GM12878 (cell line): ENCODE measurements around the gene NAV3. TPM values are rescaled to one million over a fixed set of nuclear protein-coding genes. Genes with fewer than 3 reads are reported as not detected.

Source experiments
- ATAC-seq: fragments of 200-7000 bp; cut with Tn5 transposase; 3 replicates; pipeline ENCODE4 v1.9.1; 2020; ENCODE audit warnings: mild to moderate bottlenecking, moderate library complexity
- BruUV-seq: library from RNA; stranded (reverse); fragments of 400-500 nt; replicated peaks from 2 replicates; lab custom pipeline; 2021; lab: Mats Ljungman, UMichigan
- CTCF ChIA-PET: fragments of 300-600 bp; sonication (Branson Sonifier 250); formaldehyde crosslinking; extraction: SDS; loops from one replicate; lab custom pipeline; 2021; ENCODE audit warnings: inconsistent platforms; lab: Yijun Ruan, JAX
- POLR2A ChIA-PET: fragments of 350-600 bp; formaldehyde crosslinking; extraction: SDS; loops from one replicate; lab custom pipeline; 2021; ENCODE audit warnings: inconsistent platforms; lab: Charles Lee
- RAD21 ChIA-PET: fragments of 300-600 bp; sonication (Branson Sonifier 250); formaldehyde crosslinking; loops from one replicate; lab custom pipeline; 2023; ENCODE audit warnings: antibody characterized with exemption; ENCODE audit not compliant: unreplicated experiment; lab: Charles Lee
- SMC1A ChIA-PET: fragments of 300-600 bp; sonication (Branson Sonifier 250); formaldehyde crosslinking; loops from one replicate; lab custom pipeline; 2023; ENCODE audit not compliant: unreplicated experiment, uncharacterized antibody; lab: Charles Lee
- DNase-seq: peaks from one replicate; pipeline ENCODE4 v3.0.0-alpha.2; 2011; ENCODE audit warnings: low read depth, low spot score
- FAIRE-seq: peaks from 3 replicates; lab custom pipeline; 2011; peaks lifted over from hg19 to GRCh38; lab: Jason Lieb, UNC
- H2AFZ ChIP-seq: 2 replicates; pipeline ENCODE4 v1.6.0; 2011; ENCODE audit warnings: low read depth, low read length, control low read depth; ENCODE audit not compliant: control insufficient read depth
- H3K27ac ChIP-seq: 2 replicates; pipeline ENCODE4 v1.5.1; 2011; ENCODE audit warnings: control low read depth; ENCODE audit not compliant: control insufficient read depth, insufficient read depth
- H3K27me3 ChIP-seq, 2 experiments: replicated peaks in 1 of 2; 2 replicates each; pipeline versions ENCODE4 v1.6.0 to v1.6.1; 2011; ENCODE audit warnings: low read length in 1 of 2; ENCODE audit not compliant: control insufficient read depth in 2 of 2, insufficient read depth in 2 of 2
- H3K36me3 ChIP-seq, 2 experiments: 2 replicates each; pipeline ENCODE4 v1.5.1; 2011; ENCODE audit warnings: low read length in 1 of 2; ENCODE audit not compliant: control insufficient read depth in 2 of 2, insufficient read depth in 2 of 2
- H3K4me1 ChIP-seq: 2 replicates; pipeline ENCODE4 v1.6.1; 2011; ENCODE audit warnings: mild to moderate bottlenecking, low read length, moderate library complexity, mixed read lengths; ENCODE audit not compliant: control insufficient read depth, insufficient read depth
- H3K4me2 ChIP-seq: 2 replicates; pipeline ENCODE4 v1.6.0; 2011; ENCODE audit warnings: control low read depth; ENCODE audit not compliant: control insufficient read depth, insufficient read depth
- H3K4me3 ChIP-seq: fragments of 200-600 bp; sonication (generic); 2 replicates; pipeline ENCODE4 v1.5.1; 2016
- H3K79me2 ChIP-seq: 2 replicates; pipeline ENCODE4 v1.6.0; 2011; ENCODE audit warnings: low read length; ENCODE audit not compliant: control insufficient read depth, insufficient read depth
- H3K9ac ChIP-seq: 2 replicates; pipeline ENCODE4 v1.8.0; 2011; ENCODE audit warnings: low read length, control low read depth, mixed read lengths; ENCODE audit not compliant: control insufficient read depth, insufficient read depth
- H3K9me3 ChIP-seq: replicated peaks from 3 replicates; pipeline ENCODE4 v1.5.1; 2011; ENCODE audit warnings: mild to moderate bottlenecking, low read length; ENCODE audit not compliant: control insufficient read depth, insufficient read depth
- H4K20me1 ChIP-seq: 2 replicates; pipeline ENCODE4 v1.6.0; 2011; ENCODE audit not compliant: control insufficient read depth, insufficient read depth
- BMI1 ChIP-seq: fragments of 450-650 bp; IDR thresholded peaks from 2 replicates; pipeline ENCODE4 v1.6.1; 2016; ENCODE audit warnings: mild to moderate bottlenecking, moderate library complexity, borderline replicate concordance
- EGR1 ChIP-seq, 2 experiments: IDR thresholded peaks; 1 replicate in 1 of 2; 2 replicates in 1 of 2; pipeline ENCODE4 v1.6.1; 2011 to 2012; ENCODE audit warnings: low read depth in 2 of 2, low read length in 2 of 2, borderline replicate concordance in 1 of 2, mild to moderate bottlenecking in 1 of 2, moderate library complexity in 1 of 2
- ESRRA ChIP-seq: IDR thresholded peaks from 2 replicates; pipeline ENCODE4 v1.6.1; 2012; ENCODE audit warnings: mild to moderate bottlenecking, low read length, improper control_type of control experiment
- HDGF ChIP-seq: fragments of 450-650 bp; IDR thresholded peaks from 2 replicates; pipeline ENCODE4 v1.6.1; 2016; ENCODE audit warnings: antibody characterized with exemption
- RAD21 ChIP-seq: IDR thresholded peaks from 2 replicates; pipeline ENCODE4 v1.6.1; 2011; ENCODE audit warnings: mild to moderate bottlenecking, low read depth, low read length, moderate library complexity; ENCODE audit not compliant: insufficient read depth
- RCOR1 ChIP-seq: conservative IDR thresholded peaks from 2 replicates; pipeline ENCODE4 v1.6.1; 2012; ENCODE audit warnings: low read depth, low read length, improper control_type of control experiment
- SMAD1 ChIP-seq: fragments of 450-650 bp; IDR thresholded peaks from 2 replicates; pipeline ENCODE4 v1.6.1; 2018; ENCODE audit warnings: mild to moderate bottlenecking, low read depth; ENCODE audit not compliant: partially characterized antibody
- SMC3 ChIP-seq: IDR thresholded peaks from 2 replicates; pipeline ENCODE4 v1.6.1; 2011; ENCODE audit warnings: low read length, improper control_type of control experiment, borderline replicate concordance
- SUZ12 ChIP-seq: fragments of 200-600 bp; sonication (generic); IDR thresholded peaks from one replicate; pipeline ENCODE4 v1.6.1; 2018; ENCODE audit warnings: antibody characterized with exemption, mild to moderate bottlenecking; ENCODE audit not compliant: unreplicated experiment
- WGBS: methylation state at CpG from one replicate; pipeline ENCODE4 v1.1.6; 2016; ENCODE audit warnings: low lambda C conversion rate; ENCODE audit not compliant: insufficient replicate concordance, insufficient coverage; ENCODE audit errors: missing lambda C conversion rate; 5-methylcytosine and 5-hydroxymethylcytosine counted together
- in situ Hi-C: fragments of 300-500 bp; cut with MboI; formaldehyde crosslinking; loops from 9 replicates; pipeline ENCODE4 v1.14.3; 2018; ENCODE audit warnings: mixed read lengths
- intact Hi-C: fragments of 100-400 bp; cut with micrococcal nuclease; formaldehyde crosslinking; loops from one replicate; pipeline ENCODE4 v1.14.2; 2022; ENCODE audit not compliant: unreplicated experiment
- polyA plus RNA-seq, 11 experiments: library from polyadenylated mRNA; depleted of rRNA in 4 of 11; unstranded in 6 of 11; stranded (reverse) in 5 of 11; fragments of >200 nt; fragmentation: Nextera tagmentation in 4 of 11; fragmentation: Illumina TruSeq in 1 of 11; extraction: Ambion mirVana in 4 of 11; extraction: Trizol in 1 of 11; gene quantifications; 1 replicate in 1 of 11; 2 replicates in 10 of 11; pipeline versions ENCODE4 v1.2.1 to v1.2.3, GENCODE V29; 2011 to 2016; ENCODE audit warnings: inconsistent platforms in 2 of 11, missing spikeins in 2 of 11, low read depth in 1 of 11
- total RNA-seq, 4 experiments: library from RNA; depleted of rRNA in 3 of 4; stranded (reverse); fragments of >200 nt in 3 of 4; fragmentation: Illumina TruSeq in 1 of 4; extraction: Trizol in 1 of 4; gene quantifications; 2 replicates each; pipeline versions ENCODE4 v1.2.1 to v1.2.3, GENCODE V29; 2013 to 2021
- TF ChIP-seq, protein P1 (sequence below), 3 experiments: IDR thresholded peaks in 2 of 3; conservative IDR thresholded peaks in 1 of 3; 2 replicates each; pipeline ENCODE4 v1.5.1; 2011; ENCODE audit warnings: low read depth in 3 of 3, low read length in 3 of 3, mild to moderate bottlenecking in 3 of 3, control low read depth in 2 of 3, moderate library complexity in 2 of 3, inconsistent platforms in 1 of 3, mixed read lengths in 1 of 3; ENCODE audit not compliant: control insufficient read depth in 2 of 3, insufficient read depth in 1 of 3; ENCODE audit errors: extremely low read depth in 1 of 3

Gene NAV3
- total and polyA plus RNA-seq, 10 of the 15 experiments (the other 5 are each of a cell fraction or from before 2014, with no cell fraction given) = 0.05 to 0.51 (median 0.22) TPM; not detected in 1

DNA sequence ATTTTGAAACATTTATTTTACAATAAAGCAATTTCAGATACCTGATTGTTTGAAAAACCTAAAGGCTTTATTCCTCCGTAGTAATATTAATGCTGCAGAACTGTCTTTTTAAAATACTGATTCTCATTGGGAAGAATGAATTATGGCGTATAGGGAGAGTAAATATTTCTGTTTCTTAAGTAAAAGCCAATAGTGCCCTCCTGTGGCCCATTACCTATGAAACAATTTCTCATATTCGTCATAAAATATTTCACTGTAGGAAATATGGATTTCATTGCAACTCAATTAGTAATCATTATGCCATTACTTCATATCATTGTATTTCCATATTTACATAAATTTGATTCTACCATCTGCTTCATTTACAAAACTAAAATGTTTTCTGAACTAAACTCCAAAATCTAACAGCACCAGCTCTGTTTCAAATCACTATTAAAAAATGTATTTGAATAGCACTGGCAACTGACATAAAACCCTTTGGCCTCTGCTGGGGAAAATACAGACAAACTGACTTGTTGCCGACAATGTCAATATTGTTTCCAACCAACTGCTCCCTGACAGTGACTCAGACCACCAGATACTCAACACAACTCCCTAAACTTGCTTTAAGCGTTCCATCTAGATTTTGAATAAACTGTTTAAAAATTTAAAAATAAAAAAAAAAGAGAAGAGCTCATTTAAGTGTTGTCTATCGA, 290.3 kb downstream of the NAV3 start:
- no peak for DNase-seq
- in situ Hi-C loops = loop anchor here (5.0 kb wide), 1 partner anchor 119 kb away; no protein-coding TSS in a partner anchor
- POLR2A ChIA-PET = no interaction called here
- TF ChIP-seq HDGF (no peak), BMI1 (no peak), ESRRA (no peak), SUZ12 (no peak), RAD21 (peak; percentile 61), RCOR1 (no peak), SMAD1 (no peak), SMC3 (peak; percentile 55; the same call in 1 of the 2 replicates), EGR1 (IDR thresholded peaks at IDR 0.05; ENCODE audit: borderline replicate concordance in 1 of 2, low read depth in 2 of 2, low read length in 2 of 2) (no peak)
- TF ChIP-seq, protein P1, sequence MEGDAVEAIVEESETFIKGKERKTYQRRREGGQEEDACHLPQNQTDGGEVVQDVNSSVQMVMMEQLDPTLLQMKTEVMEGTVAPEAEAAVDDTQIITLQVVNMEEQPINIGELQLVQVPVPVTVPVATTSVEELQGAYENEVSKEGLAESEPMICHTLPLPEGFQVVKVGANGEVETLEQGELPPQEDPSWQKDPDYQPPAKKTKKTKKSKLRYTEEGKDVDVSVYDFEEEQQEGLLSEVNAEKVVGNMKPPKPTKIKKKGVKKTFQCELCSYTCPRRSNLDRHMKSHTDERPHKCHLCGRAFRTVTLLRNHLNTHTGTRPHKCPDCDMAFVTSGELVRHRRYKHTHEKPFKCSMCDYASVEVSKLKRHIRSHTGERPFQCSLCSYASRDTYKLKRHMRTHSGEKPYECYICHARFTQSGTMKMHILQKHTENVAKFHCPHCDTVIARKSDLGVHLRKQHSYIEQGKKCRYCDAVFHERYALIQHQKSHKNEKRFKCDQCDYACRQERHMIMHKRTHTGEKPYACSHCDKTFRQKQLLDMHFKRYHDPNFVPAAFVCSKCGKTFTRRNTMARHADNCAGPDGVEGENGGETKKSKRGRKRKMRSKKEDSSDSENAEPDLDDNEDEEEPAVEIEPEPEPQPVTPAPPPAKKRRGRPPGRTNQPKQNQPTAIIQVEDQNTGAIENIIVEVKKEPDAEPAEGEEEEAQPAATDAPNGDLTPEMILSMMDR (IDR thresholded peaks at IDR 0.05 in 2 of 3, conservative IDR thresholded peaks at IDR 0.05 in 1 of 3; ENCODE audit: control insufficient read depth in 2 of 3, extremely low read depth in 1 of 3, insufficient read depth in 1 of 3, low read depth in 3 of 3, low read length in 3 of 3) = peak in 1 of 3 experiments; percentile 9; a peak in 2 of 6 replicates
- no peak overlapping the region for H3K27ac ChIP-seq
- H3K9ac ChIP-seq = no peak overlapping the region
- no TSS peak for BruUV-seq
- SMC1A ChIA-PET = interaction anchor here (0.8 to 4.1 kb wide), 8 partner anchors 11 to 141 kb away, joined by 3 to 16 read pairs (median 6); no protein-coding TSS in a partner anchor
- H4K20me1 ChIP-seq = no peaks in the 10 kb centered on the region
- no peaks in the 10 kb centered on the region for H3K27me3 ChIP-seq
- no peaks in the 10 kb centered on the region for H3K4me1 ChIP-seq
- no peaks in the 10 kb centered on the region for H3K9me3 ChIP-seq
- 15% methylated on average over 6 of the region's 6 CpGs for WGBS
- CTCF ChIA-PET = interaction anchor here (0.7 to 4.1 kb wide), 9 partner anchors 23 to 124 kb away, joined by 3 to 21 read pairs (median 7); no protein-coding TSS in a partner anchor
- H2AFZ ChIP-seq = no peak overlapping the region
- FAIRE-seq = no peak
- intact Hi-C loops = loop anchor here (1.0 kb wide), 1 partner anchor 121 kb away; no protein-coding TSS in a partner anchor
- ATAC-seq = 0 out of 3 replicates have a peak, but pooled peaks have one; percentile 36
- RAD21 ChIA-PET = interaction anchor here (1.2 to 4.1 kb wide), 4 partner anchors 83 to 123 kb away, joined by 7 to 24 read pairs (median 10); no protein-coding TSS in a partner anchor
- H3K4me3 ChIP-seq = no peak overlapping the region
- H3K79me2 ChIP-seq = no peaks in the 10 kb centered on the region
- no peaks in the 10 kb centered on the region for H3K36me3 ChIP-seq
- no peak overlapping the region for H3K4me2 ChIP-seq
